Endothelial cell of umbilical vein (primary cell): ENCODE data around the gene KIAA0232. TPM values are rescaled to one million over a fixed set of nuclear protein-coding genes. Genes with fewer than 3 reads are reported as not detected.

Experiments
- BruUV-seq: library from RNA; stranded (reverse); fragments of 400-500 nt; replicated peaks from 2 replicates; lab custom pipeline; 2021; lab: Mats Ljungman, UMichigan
- CTCF ChIA-PET: fragments of 300-600, 350-600 bp; sonication (Branson Sonifier 250); formaldehyde crosslinking; loops from one replicate; lab custom pipeline; 2021; ENCODE audit warnings: antibody characterized with exemption, inconsistent platforms; lab: Charles Lee
- POLR2A ChIA-PET: fragments of 300-600, 350-600 bp; sonication (Branson Sonifier 250); formaldehyde crosslinking; loops from one replicate; lab custom pipeline; 2021; ENCODE audit warnings: antibody characterized with exemption, inconsistent platforms; lab: Charles Lee
- DNase-seq: peaks from one replicate; pipeline ENCODE4 v3.0.0-alpha.2; 2011; ENCODE audit warnings: low read depth, low spot score
- FAIRE-seq: peaks from 2 replicates; lab custom pipeline; 2011; peaks lifted over from hg19 to GRCh38; lab: Jason Lieb, UNC
- H2AFZ ChIP-seq: 2 replicates; pipeline ENCODE4 v1.6.0; 2012; ENCODE audit warnings: low read depth, low read length, control low read depth, inconsistent platforms
- H3K27ac ChIP-seq: 2 replicates; pipeline ENCODE4 v1.5.1; 2011; ENCODE audit warnings: low read depth, mild to moderate bottlenecking, control low read depth, low read length, moderate library complexity; ENCODE audit not compliant: insufficient read depth
- H3K27me3 ChIP-seq, 2 experiments: 2 replicates each; pipeline versions ENCODE4 v1.6.0 to v1.6.1; 2011; ENCODE audit warnings: low read length in 2 of 2, mixed read lengths in 1 of 2; ENCODE audit not compliant: control insufficient read depth in 2 of 2, insufficient read depth in 2 of 2
- H3K36me3 ChIP-seq, 2 experiments: 2 replicates in 1 of 2; 3 replicates in 1 of 2; pipeline ENCODE4 v1.5.1; 2011; ENCODE audit warnings: low read length in 2 of 2, mild to moderate bottlenecking in 1 of 2, moderate library complexity in 1 of 2; ENCODE audit not compliant: control insufficient read depth in 2 of 2, insufficient read depth in 2 of 2; ENCODE audit errors: extremely low read depth in 1 of 2
- H3K4me1 ChIP-seq: 3 replicates; pipeline ENCODE4 v1.5.1; 2011; ENCODE audit warnings: mild to moderate bottlenecking, low read length; ENCODE audit not compliant: control insufficient read depth, insufficient read depth; ENCODE audit errors: extremely low read depth
- H3K4me2 ChIP-seq: 2 replicates; pipeline ENCODE4 v1.6.1; 2011; ENCODE audit warnings: low read length, control low read depth, mixed read lengths; ENCODE audit not compliant: insufficient read depth
- H3K4me3 ChIP-seq, 3 experiments: fragments of 200-600 bp in 1 of 3; sonication (generic), shearing (Covaris generic) in 1 of 3; replicated peaks in 1 of 3; 2 replicates each; pipeline ENCODE4 v1.5.1; 2011 to 2016; ENCODE audit warnings: control low read depth in 3 of 3, low read length in 3 of 3, mild to moderate bottlenecking in 2 of 3, inconsistent platforms in 1 of 3, low read depth in 1 of 3, moderate library complexity in 1 of 3; ENCODE audit not compliant: insufficient read depth in 1 of 3
- H3K79me2 ChIP-seq: 2 replicates; pipeline ENCODE4 v1.6.0; 2012; ENCODE audit warnings: low read length, inconsistent platforms; ENCODE audit not compliant: control insufficient read depth, insufficient read depth
- H3K9ac ChIP-seq: replicated peaks from 2 replicates; pipeline ENCODE3; 2011; ENCODE audit warnings: low read length, control low read depth; ENCODE audit not compliant: insufficient read depth; ENCODE audit errors: extremely low read depth
- H3K9me1 ChIP-seq: replicated peaks from 3 replicates; pipeline ENCODE4 v1.6.0; 2011; ENCODE audit warnings: mild to moderate bottlenecking, low read length; ENCODE audit not compliant: control insufficient read depth, insufficient read depth; ENCODE audit errors: extremely low read depth
- H3K9me3 ChIP-seq: replicated peaks from 2 replicates; pipeline ENCODE4 v1.5.1; 2012; ENCODE audit warnings: low read length, inconsistent platforms; ENCODE audit not compliant: control insufficient read depth, insufficient read depth
- H4K20me1 ChIP-seq: replicated peaks from 2 replicates; pipeline ENCODE3; 2011; ENCODE audit warnings: mild to moderate bottlenecking, low read length; ENCODE audit not compliant: control insufficient read depth, insufficient read depth; ENCODE audit errors: extremely low read depth
- EZH2 ChIP-seq: IDR thresholded peaks from 2 replicates; pipeline ENCODE4 v1.6.1; 2012; ENCODE audit warnings: borderline replicate concordance, low read depth, mild to moderate bottlenecking, moderate library complexity, low read length, inconsistent platforms; ENCODE audit not compliant: severe bottlenecking
- FOS ChIP-seq: IDR thresholded peaks from 2 replicates; pipeline ENCODE4 v1.6.1; 2011; ENCODE audit warnings: mild to moderate bottlenecking, low read length, moderate library complexity, borderline replicate concordance; ENCODE audit not compliant: insufficient read depth
- GATA2 ChIP-seq: IDR thresholded peaks from 2 replicates; pipeline ENCODE4 v1.7.0; 2011; ENCODE audit warnings: low read depth, mild to moderate bottlenecking, moderate library complexity, mixed read lengths, low read length; ENCODE audit not compliant: insufficient read length, insufficient read depth
- JUN ChIP-seq: IDR thresholded peaks from 2 replicates; pipeline ENCODE4 v1.6.1; 2011; ENCODE audit warnings: borderline replicate concordance, low read depth; ENCODE audit not compliant: insufficient read length, insufficient read depth
- MYC ChIP-seq: IDR thresholded peaks from one replicate; pipeline ENCODE4 v1.6.1; 2011; ENCODE audit warnings: mild to moderate bottlenecking, low read depth, low read length
- POLR2A ChIP-seq: IDR thresholded peaks from 2 replicates; pipeline ENCODE4 v1.6.1; 2012; ENCODE audit warnings: low read depth, mild to moderate bottlenecking, control low read depth, low read length
- POLR2AphosphoS5 ChIP-seq: IDR thresholded peaks from 2 replicates; pipeline ENCODE4 v1.6.1; 2012; ENCODE audit warnings: low read depth, mild to moderate bottlenecking, control low read depth, low read length, moderate library complexity; ENCODE audit not compliant: insufficient read depth
- dilution Hi-C: fragments of 300-500 bp; cut with MboI; formaldehyde crosslinking; loops from one replicate; pipeline ENCODE4 v1.15.0; 2019; ENCODE audit warnings: low sequenced_read_pairs; ENCODE audit not compliant: extremely low pct_ligation_motif_present
- intact Hi-C: fragments of 100-400 bp; cut with micrococcal nuclease; formaldehyde crosslinking; loops from one replicate; pipeline ENCODE4 v1.10.0; 2022
- polyA plus RNA-seq, 4 experiments: library from polyadenylated mRNA; depleted of rRNA in 3 of 4; stranded (reverse) in 3 of 4; unstranded in 1 of 4; fragments of >200 nt; gene quantifications; 2 replicates each; pipeline versions ENCODE4 v1.2.1 to v1.2.3, GENCODE V29; 2011 to 2012; ENCODE audit warnings: missing spikeins in 1 of 4
- total RNA-seq: library from RNA; stranded (reverse); gene quantifications from 2 replicates; pipeline ENCODE4 v1.2.3, GENCODE V29; 2021
- TF ChIP-seq, protein P1 (sequence below), 2 donors: IDR thresholded peaks; 1 replicate in 1 of 2; 2 replicates in 1 of 2; pipeline ENCODE4 v1.5.1; 2011; ENCODE audit warnings: low read length in 2 of 2, mild to moderate bottlenecking in 2 of 2, moderate library complexity in 2 of 2, control low read depth in 1 of 2, inconsistent platforms in 1 of 2, low read depth in 1 of 2; ENCODE audit not compliant: insufficient read depth in 1 of 2; ENCODE audit errors: extremely low read depth in 1 of 2
- TF ChIP-seq, protein P2 (sequence below): IDR thresholded peaks from 2 replicates; pipeline ENCODE4 v1.6.1; 2011; ENCODE audit not compliant: insufficient read depth, insufficient read length

The KIAA0232 gene
- total and polyA plus RNA-seq, 2 donors (not counting 3 experiments of a cell fraction or from before 2014, with no cell fraction given) = 5.3 to 18.4 TPM

DNA sequence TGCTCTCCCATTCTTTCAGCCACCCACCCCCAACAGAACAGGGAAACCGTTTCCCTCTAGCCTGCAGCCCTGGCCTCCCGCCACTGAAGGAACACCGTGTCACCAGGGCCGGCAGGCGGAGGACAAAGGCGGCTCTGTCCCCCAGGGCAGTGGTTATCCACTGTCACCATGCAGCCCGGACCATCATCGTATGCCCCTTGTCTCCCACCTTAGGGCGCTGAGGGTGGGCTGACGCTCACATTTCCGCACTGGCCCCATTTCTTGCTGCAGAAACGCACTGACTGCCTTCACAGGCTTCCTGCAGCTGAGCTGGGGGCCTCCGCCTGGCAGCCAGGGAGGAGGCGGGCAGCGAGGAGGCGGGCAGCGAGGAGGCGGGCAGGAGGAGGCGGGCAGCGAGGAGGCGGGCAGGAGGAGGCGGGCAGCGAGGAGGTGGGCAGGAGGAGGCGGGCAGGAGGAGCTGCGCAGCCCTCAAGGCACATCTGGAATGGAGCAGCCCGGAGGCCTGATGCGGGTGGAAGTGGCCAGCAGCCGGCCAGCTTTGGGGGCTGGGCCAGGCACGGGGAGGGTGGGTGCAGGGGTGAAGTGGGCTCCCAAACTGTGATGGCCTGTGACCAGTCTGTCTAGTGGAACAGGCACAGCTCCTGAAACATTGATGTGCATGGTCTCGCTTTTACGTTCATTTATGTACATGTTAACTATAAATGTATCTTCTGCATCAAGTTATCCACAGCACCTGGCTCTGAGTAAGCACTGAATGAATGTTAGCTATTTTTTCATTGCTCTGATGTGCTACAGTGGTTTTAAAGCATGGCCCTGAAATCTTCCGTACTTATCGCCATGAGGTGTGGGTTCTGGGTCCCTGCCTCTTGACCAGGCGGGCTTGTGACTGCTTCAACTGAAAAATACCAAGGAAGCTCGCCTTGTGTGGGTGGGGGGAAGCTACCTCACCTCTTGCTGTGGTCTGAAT lies 20.6 kb upstream of the KIAA0232 start:
- Histone ChIP-seq H3K4me1 (no peaks in the 10 kb centered on the region), H3K27me3 (peaks cover 7 to 8% of the 10 kb centered on the region in 2 experiments), H4K20me1 (no peaks in the 10 kb centered on the region), H3K36me3 (no peaks in the 10 kb centered on the region), H3K79me2 (no peaks in the 10 kb centered on the region), H3K4me3 (no peak overlapping the region), H2AFZ (no peak overlapping the region), H3K9me1 (no peaks in the 10 kb centered on the region), H3K9ac (no peak overlapping the region), H3K4me2 (no peak overlapping the region), H3K27ac (no peak overlapping the region), H3K9me3 (no peaks in the 10 kb centered on the region)
- TF ChIP-seq GATA2 = no peak
- TF ChIP-seq, protein P1, sequence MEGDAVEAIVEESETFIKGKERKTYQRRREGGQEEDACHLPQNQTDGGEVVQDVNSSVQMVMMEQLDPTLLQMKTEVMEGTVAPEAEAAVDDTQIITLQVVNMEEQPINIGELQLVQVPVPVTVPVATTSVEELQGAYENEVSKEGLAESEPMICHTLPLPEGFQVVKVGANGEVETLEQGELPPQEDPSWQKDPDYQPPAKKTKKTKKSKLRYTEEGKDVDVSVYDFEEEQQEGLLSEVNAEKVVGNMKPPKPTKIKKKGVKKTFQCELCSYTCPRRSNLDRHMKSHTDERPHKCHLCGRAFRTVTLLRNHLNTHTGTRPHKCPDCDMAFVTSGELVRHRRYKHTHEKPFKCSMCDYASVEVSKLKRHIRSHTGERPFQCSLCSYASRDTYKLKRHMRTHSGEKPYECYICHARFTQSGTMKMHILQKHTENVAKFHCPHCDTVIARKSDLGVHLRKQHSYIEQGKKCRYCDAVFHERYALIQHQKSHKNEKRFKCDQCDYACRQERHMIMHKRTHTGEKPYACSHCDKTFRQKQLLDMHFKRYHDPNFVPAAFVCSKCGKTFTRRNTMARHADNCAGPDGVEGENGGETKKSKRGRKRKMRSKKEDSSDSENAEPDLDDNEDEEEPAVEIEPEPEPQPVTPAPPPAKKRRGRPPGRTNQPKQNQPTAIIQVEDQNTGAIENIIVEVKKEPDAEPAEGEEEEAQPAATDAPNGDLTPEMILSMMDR (IDR thresholded peaks at IDR 0.05; ENCODE audit: extremely low read depth in 1 of 2, insufficient read depth in 1 of 2, low read depth in 1 of 2, low read length in 2 of 2) = no peak
- no peak for TF ChIP-seq EZH2
- TF ChIP-seq JUN = no peak
- TF ChIP-seq POLR2A = no peak
- TF ChIP-seq, protein P2, sequence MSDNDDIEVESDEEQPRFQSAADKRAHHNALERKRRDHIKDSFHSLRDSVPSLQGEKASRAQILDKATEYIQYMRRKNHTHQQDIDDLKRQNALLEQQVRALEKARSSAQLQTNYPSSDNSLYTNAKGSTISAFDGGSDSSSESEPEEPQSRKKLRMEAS = no peak
- TF ChIP-seq MYC = no peak
- no peak for TF ChIP-seq FOS
- no peak for TF ChIP-seq POLR2AphosphoS5
- dilution Hi-C loops = no loop called here
- POLR2A ChIA-PET = no interaction called here
- FAIRE-seq = no peak
- peak; percentile 45 for DNase-seq
- intact Hi-C loops = no loop called here
- BruUV-seq = no TSS peak
- CTCF ChIA-PET = interaction anchor here (2.0 kb wide), 1 partner anchor 112 kb away, joined by 4 read pairs; no protein-coding TSS in a partner anchor
